Prostate gland (tissue), 2 donors: ENCODE results near the gene SPCS2.
A peak's percentile ranks its signal among the peaks of the same experiment; 100 is the strongest.

Experiments used
- POLR2A ChIP-seq: fragments of 450-650 bp; IDR thresholded peaks from one replicate; pipeline ENCODE4 v1.6.1; 2016; ENCODE audit warnings: antibody characterized with exemption, mild to moderate bottlenecking
- POLR2AphosphoS5 ChIP-seq: sonication (generic); formaldehyde crosslinking; IDR thresholded peaks from one replicate; pipeline ENCODE4 v1.6.1; 2017; ENCODE audit warnings: antibody characterized with exemption
- TF ChIP-seq, protein P1 (sequence below), 4 experiments: fragments of 200-600 bp in 2 of 4; fragments of 450-650 bp in 2 of 4; sonication (generic) in 2 of 4; IDR thresholded peaks; 1 replicate in 3 of 4; 2 replicates in 1 of 4; pipeline ENCODE4 v1.5.1; 2016 to 2019; ENCODE audit warnings: antibody characterized with exemption in 4 of 4, mild to moderate bottlenecking in 2 of 4, moderate library complexity in 2 of 4

DNA sequence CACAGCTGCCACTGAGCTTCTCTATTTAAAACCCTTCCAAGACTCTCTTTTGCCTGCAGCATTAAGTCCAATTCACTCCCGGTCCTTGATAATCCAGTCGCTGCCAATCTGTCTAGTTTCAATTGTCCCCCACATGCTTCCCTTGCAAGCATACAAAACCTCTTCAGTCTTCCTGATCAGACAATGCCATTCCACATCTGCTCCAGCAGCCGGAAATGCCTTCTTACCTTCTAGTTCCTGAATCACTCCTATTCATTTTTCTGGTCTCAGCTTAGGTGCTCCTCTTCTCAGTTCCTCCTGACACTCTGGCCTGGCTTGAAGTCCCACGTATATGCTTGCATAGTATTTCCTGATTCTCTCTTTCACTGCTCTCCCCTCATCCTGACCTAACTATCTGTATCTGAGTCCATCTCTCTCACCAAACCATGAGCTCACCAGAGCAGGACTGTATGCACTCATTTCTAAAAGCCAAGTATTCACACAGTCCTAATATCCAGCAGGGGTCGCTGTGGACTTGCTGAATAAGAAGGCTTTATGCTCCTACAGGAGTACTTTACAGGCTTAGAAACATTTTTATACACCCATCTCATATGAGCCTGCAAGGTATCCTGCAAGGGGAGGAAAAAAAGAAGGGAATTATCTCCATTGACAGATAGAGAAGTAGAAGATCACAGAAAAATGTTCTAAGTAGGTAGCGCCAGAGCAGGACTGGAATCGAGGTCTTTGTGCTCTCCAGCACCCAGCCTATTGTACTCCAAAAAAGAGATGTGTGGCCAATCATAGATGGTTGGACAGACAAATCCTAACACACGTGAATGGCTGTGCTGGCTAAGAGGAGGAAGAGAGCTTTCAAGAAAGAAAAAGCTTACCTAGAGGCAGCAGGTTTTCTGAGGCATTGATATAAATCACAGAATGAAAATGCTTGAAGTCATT is 19.4 kb upstream of the SPCS2 start:
- TF ChIP-seq, protein P1, sequence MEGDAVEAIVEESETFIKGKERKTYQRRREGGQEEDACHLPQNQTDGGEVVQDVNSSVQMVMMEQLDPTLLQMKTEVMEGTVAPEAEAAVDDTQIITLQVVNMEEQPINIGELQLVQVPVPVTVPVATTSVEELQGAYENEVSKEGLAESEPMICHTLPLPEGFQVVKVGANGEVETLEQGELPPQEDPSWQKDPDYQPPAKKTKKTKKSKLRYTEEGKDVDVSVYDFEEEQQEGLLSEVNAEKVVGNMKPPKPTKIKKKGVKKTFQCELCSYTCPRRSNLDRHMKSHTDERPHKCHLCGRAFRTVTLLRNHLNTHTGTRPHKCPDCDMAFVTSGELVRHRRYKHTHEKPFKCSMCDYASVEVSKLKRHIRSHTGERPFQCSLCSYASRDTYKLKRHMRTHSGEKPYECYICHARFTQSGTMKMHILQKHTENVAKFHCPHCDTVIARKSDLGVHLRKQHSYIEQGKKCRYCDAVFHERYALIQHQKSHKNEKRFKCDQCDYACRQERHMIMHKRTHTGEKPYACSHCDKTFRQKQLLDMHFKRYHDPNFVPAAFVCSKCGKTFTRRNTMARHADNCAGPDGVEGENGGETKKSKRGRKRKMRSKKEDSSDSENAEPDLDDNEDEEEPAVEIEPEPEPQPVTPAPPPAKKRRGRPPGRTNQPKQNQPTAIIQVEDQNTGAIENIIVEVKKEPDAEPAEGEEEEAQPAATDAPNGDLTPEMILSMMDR (IDR thresholded peaks at IDR 0.05) = peak; percentile 69 to 89 (median 86)
- no peak for TF ChIP-seq POLR2A
- TF ChIP-seq POLR2AphosphoS5 = peak; percentile 39
